ENCODE measurements around the gene ARHGEF17. TPM values are rescaled to one million over a fixed set of nuclear protein-coding genes. Genes with fewer than 3 reads are reported as not detected.
A peak's percentile ranks its signal among the peaks of the same experiment; 100 is the strongest.

ARHGEF17 gene
- total and polyA plus RNA-seq, 2 of the 13 experiments (the other 11 are each of a cell fraction or from before 2014, with no cell fraction given) = 10.7 to 28.8 TPM

- TF ChIP-seq IRF9 (CRISPR knock-in tag; IDR thresholded peaks at IDR 0.05; ENCODE audit: borderline replicate concordance) (no peak), ZNF530 (CRISPR knock-in tag; IDR thresholded peaks at IDR 0.05; ENCODE audit: low read depth) (no peak)
Observed at GRCh38 chr11:73262851-73263495, 45.1 kb upstream of the ARHGEF17 start (continued).

GRCh38 chr11:73263640-73264039 lies 44.4 kb upstream of the ARHGEF17 start:
- peaks cover 5 to 56% of the 10 kb centered on the region in 2 experiments; a peak in 4 of 5 replicates for H3K27me3 ChIP-seq (ENCODE audit: control insufficient read depth in 1 of 2, insufficient read depth in 2 of 2, low read length in 2 of 2)
- no peak overlapping the region for H2AFZ ChIP-seq (ENCODE audit: low read length)
- TF ChIP-seq ZC3H4 (CRISPR knock-in tag; IDR thresholded peaks at IDR 0.05; ENCODE audit: borderline replicate concordance) (no peak), ZNF629 (CRISPR knock-in tag; conservative IDR thresholded peaks at IDR 0.05) (peak; percentile 72)
- no peak overlapping the region for H3K9ac ChIP-seq (ENCODE audit: insufficient read depth, low read depth, low read length)
- H3K4me3 ChIP-seq (replicated peaks in 1 of 3; ENCODE audit: insufficient read depth in 1 of 3, low read depth in 2 of 3, low read length in 3 of 3) = no peak overlapping the region
- H3K36me3 ChIP-seq (replicated peaks in 1 of 2; ENCODE audit: control insufficient read depth in 1 of 2, insufficient read depth in 2 of 2, low read length in 2 of 2) = no peaks in the 10 kb centered on the region
- peaks cover 9% of the 10 kb centered on the region; the same call in 1 of the 2 replicates for H3K4me1 ChIP-seq (ENCODE audit: insufficient read depth, low read length)
- ATAC-seq (no peak), FAIRE-seq (no peak), DNase-seq (ENCODE audit: low spot score) (no peak)
- intact Hi-C loops (cut with micrococcal nuclease; ENCODE audit: unreplicated experiment) = no loop called here
- in situ Hi-C loops (cut with HindIII; ENCODE audit: extremely low pct_ligation_motif_present, low pct_unique_long_range_greater_than_20kb) = no loop called here
- H3K9me3 ChIP-seq (ENCODE audit: low read length) = no peaks in the 10 kb centered on the region
- no peaks in the 10 kb centered on the region for H3K79me2 ChIP-seq (ENCODE audit: insufficient read depth, low read length)
- no TSS peak for BruUV-seq (replicated peaks)
- ChIA-PET CTCF (ENCODE audit: low intra/inter-chr PET ratio, low total read pairs) (no interaction called here), POLR2A (no interaction called here)
- H3K27ac ChIP-seq (ENCODE audit: extremely low read length, insufficient read depth, low read length) = no peak overlapping the region
- 34% methylated on average over 2 of the region's 2 CpGs for WGBS (ENCODE audit: low lambda C conversion rate)
- no peaks in the 10 kb centered on the region for H4K20me1 ChIP-seq (ENCODE audit: insufficient read depth, low read length)
- no peak overlapping the region for H3K4me2 ChIP-seq (ENCODE audit: low read depth, low read length)

- Histone ChIP-seq H2AFZ (ENCODE audit: low read length) (no peak overlapping the region), H3K4me3 (replicated peaks in 1 of 3; ENCODE audit: insufficient read depth in 1 of 3, low read depth in 2 of 3, low read length in 3 of 3) (no peak overlapping the region), H4K20me1 (ENCODE audit: insufficient read depth, low read length) (no peaks in the 10 kb centered on the region), H3K27ac (ENCODE audit: extremely low read length, insufficient read depth, low read length) (no peak overlapping the region), H3K9ac (ENCODE audit: insufficient read depth, low read depth, low read length) (no peak overlapping the region), H3K36me3 (replicated peaks in 1 of 2; ENCODE audit: control insufficient read depth in 1 of 2, insufficient read depth in 2 of 2, low read length in 2 of 2) (no peaks in the 10 kb centered on the region), H3K9me3 (ENCODE audit: low read length) (no peaks in the 10 kb centered on the region), H3K4me2 (ENCODE audit: low read depth, low read length) (no peak overlapping the region), H3K27me3 (ENCODE audit: control insufficient read depth in 1 of 2, insufficient read depth in 2 of 2, low read length in 2 of 2) (peaks cover 8 to 72% of the 10 kb centered on the region in 2 experiments; a peak in 4 of 5 replicates), H3K4me1 (ENCODE audit: insufficient read depth, low read length) (peaks cover 20% of the 10 kb centered on the region), H3K79me2 (ENCODE audit: insufficient read depth, low read length) (no peaks in the 10 kb centered on the region)
- no peak for ATAC-seq
- DNase-seq (ENCODE audit: low spot score) = no peak
- ChIA-PET POLR2A (no interaction called here), CTCF (ENCODE audit: low intra/inter-chr PET ratio, low total read pairs) (no interaction called here)
- no peak for FAIRE-seq
- in situ Hi-C loops (cut with HindIII; ENCODE audit: extremely low pct_ligation_motif_present, low pct_unique_long_range_greater_than_20kb) (no loop called here), intact Hi-C loops (cut with micrococcal nuclease; ENCODE audit: unreplicated experiment) (no loop called here)
- WGBS (ENCODE audit: low lambda C conversion rate) = 26% methylated on average over 3 of the region's 4 CpGs
- no TSS peak for BruUV-seq (replicated peaks)
- no peak for TF ChIP-seq MAZ (IDR thresholded peaks at IDR 0.05; ENCODE audit: borderline replicate concordance, low read depth, low read length)
- no peak for TF ChIP-seq MAZ (CRISPR knock-in tag; IDR thresholded peaks at IDR 0.05; ENCODE audit: low read depth)
- no peak for TF ChIP-seq ZFP36 (IDR thresholded peaks at IDR 0.05; ENCODE audit: borderline replicate concordance, low read depth, low read length, partially characterized antibody)
- TF ChIP-seq DNMT3B (CRISPR knock-in tag; conservative IDR thresholded peaks at IDR 0.05) = no peak
- TF ChIP-seq CREB3 (CRISPR knock-in tag; IDR thresholded peaks at IDR 0.05) = no peak
- no peak for TF ChIP-seq SAP130 (CRISPR knock-in tag; IDR thresholded peaks at IDR 0.05; ENCODE audit: low read depth)
- TF ChIP-seq PHF5A (CRISPR knock-in tag; IDR thresholded peaks at IDR 0.05; ENCODE audit: low read depth, unreplicated experiment) = no peak
- TF ChIP-seq CSRNP1 (CRISPR knock-in tag; IDR thresholded peaks at IDR 0.05) = no peak
- TF ChIP-seq ZNF629 (CRISPR knock-in tag; conservative IDR thresholded peaks at IDR 0.05) = no peak
- TF ChIP-seq NFIB (CRISPR knock-in tag; IDR thresholded peaks at IDR 0.05; ENCODE audit: borderline replicate concordance) = no peak
Observed at GRCh38 chr11:73265278-73265810, 42.7 kb upstream of the ARHGEF17 start.

All from HepG2 (cell line).